Measurements from ENCODE around the gene CPNE4.

CPNE4 gene

DNA sequence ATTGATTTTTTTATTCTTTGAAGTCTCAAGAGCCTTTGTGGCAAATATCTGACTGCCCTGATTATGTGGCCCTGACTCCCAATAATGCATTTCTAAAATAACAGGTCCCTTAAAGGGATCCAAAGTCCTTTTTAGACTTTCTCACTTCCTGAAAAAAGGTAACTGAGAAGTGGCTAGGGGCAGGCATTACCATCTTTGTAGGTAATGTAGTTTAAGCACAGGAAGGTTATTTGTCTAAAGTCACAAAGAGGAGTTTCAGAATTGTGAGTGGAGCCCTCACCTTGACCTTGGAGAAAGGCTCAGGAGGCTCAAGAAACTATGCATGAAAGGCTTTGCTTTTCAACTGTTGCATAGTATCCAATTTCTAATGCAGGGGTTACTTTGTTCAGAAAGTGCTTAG lies 389.2 kb downstream of the CPNE4 start:
- Histone ChIP-seq H3K27me3 (replicated peaks; ENCODE audit: insufficient read depth, low read length) (no peaks in the 10 kb centered on the region), H3K36me3 (replicated peaks; ENCODE audit: insufficient read depth, low read length) (no peaks in the 10 kb centered on the region), H3K4me2 (ENCODE audit: low read depth, low read length) (no peak overlapping the region)

DNA sequence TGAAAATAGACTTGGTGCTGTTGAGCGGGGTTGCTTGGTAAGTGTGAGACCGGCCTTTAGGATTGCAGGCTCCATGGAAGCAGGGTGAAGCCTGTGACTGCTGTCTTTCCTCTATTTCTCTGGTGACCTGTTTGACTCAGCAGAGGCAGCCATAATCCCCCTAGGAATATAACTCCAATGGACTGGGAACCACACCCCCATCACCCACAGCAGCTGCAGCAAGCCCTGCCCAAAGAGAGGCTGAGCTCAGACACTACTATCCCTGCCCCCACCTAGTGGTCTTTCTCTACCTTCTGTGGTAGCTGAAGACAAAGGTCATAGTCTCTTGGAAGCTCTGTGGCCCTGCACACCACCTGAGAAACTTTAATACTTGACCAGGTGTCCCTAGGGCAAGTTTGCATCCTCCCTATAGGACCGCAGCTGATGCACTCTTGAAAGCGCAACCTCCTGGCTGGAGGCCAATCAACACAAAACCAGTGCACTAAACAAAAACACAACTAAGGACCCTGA lies 398.5 kb downstream of the CPNE4 start:
- Histone ChIP-seq H3K9me3 (replicated peaks; ENCODE audit: insufficient read depth, low read length) (no peaks in the 10 kb centered on the region), H4K20me1 (ENCODE audit: insufficient read depth, low read length) (no peaks in the 10 kb centered on the region), H3K4me2 (ENCODE audit: low read depth, low read length) (no peak overlapping the region), H3K9ac (ENCODE audit: low read length) (no peak overlapping the region), H3K27ac (ENCODE audit: low read length) (no peak overlapping the region), H2AFZ (ENCODE audit: low read length) (no peak overlapping the region), H3K27me3 (replicated peaks; ENCODE audit: insufficient read depth, low read length) (no peaks in the 10 kb centered on the region), H3K36me3 (replicated peaks; ENCODE audit: insufficient read depth, low read length) (no peaks in the 10 kb centered on the region), H3K4me1 (ENCODE audit: low read length) (no peaks in the 10 kb centered on the region), H3K4me3 (ENCODE audit: low read length) (no peak overlapping the region), H3K9me2 (replicated peaks; ENCODE audit: insufficient read depth, low read length) (no peaks in the 10 kb centered on the region), H3K79me2 (ENCODE audit: low read length) (no peaks in the 10 kb centered on the region), H3F3A (ENCODE audit: insufficient read depth, low read length) (no peaks in the 10 kb centered on the region)
- no peak for DNase-seq
- TF ChIP-seq EZH2 (optimal IDR thresholded peaks at IDR 0.05; ENCODE audit: low read depth, low read length): no peak
- no peak for TF ChIP-seq EZH2phosphoT487 (IDR thresholded peaks at IDR 0.05; ENCODE audit: low read length)
- TF ChIP-seq, protein P1, sequence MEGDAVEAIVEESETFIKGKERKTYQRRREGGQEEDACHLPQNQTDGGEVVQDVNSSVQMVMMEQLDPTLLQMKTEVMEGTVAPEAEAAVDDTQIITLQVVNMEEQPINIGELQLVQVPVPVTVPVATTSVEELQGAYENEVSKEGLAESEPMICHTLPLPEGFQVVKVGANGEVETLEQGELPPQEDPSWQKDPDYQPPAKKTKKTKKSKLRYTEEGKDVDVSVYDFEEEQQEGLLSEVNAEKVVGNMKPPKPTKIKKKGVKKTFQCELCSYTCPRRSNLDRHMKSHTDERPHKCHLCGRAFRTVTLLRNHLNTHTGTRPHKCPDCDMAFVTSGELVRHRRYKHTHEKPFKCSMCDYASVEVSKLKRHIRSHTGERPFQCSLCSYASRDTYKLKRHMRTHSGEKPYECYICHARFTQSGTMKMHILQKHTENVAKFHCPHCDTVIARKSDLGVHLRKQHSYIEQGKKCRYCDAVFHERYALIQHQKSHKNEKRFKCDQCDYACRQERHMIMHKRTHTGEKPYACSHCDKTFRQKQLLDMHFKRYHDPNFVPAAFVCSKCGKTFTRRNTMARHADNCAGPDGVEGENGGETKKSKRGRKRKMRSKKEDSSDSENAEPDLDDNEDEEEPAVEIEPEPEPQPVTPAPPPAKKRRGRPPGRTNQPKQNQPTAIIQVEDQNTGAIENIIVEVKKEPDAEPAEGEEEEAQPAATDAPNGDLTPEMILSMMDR (IDR thresholded peaks at IDR 0.05; ENCODE audit: low read length): no peak

More for the DNA sequence above, 389.2 kb downstream of the CPNE4 start:
- DNase-seq: peak; percentile 27
- no peaks in the 10 kb centered on the region for H3K9me3 ChIP-seq (replicated peaks; ENCODE audit: insufficient read depth, low read length)
- no peaks in the 10 kb centered on the region for H4K20me1 ChIP-seq (ENCODE audit: insufficient read depth, low read length)
- H3K4me3 ChIP-seq (ENCODE audit: low read length): no peak overlapping the region
- H2AFZ ChIP-seq (ENCODE audit: low read length): no peak overlapping the region
- no peak overlapping the region for H3K27ac ChIP-seq (ENCODE audit: low read length)
- H3K9ac ChIP-seq (ENCODE audit: low read length): no peak overlapping the region
- H3K79me2 ChIP-seq (ENCODE audit: low read length): no peaks in the 10 kb centered on the region
- TF ChIP-seq EZH2 (optimal IDR thresholded peaks at IDR 0.05; ENCODE audit: low read depth, low read length) (no peak), EZH2phosphoT487 (IDR thresholded peaks at IDR 0.05; ENCODE audit: low read length) (no peak)
- TF ChIP-seq, protein P1 (IDR thresholded peaks at IDR 0.05; ENCODE audit: low read length): no peak
- H3K4me1 ChIP-seq (ENCODE audit: low read length): no peaks in the 10 kb centered on the region
- no peaks in the 10 kb centered on the region for H3K9me2 ChIP-seq (replicated peaks; ENCODE audit: insufficient read depth, low read length)
- H3F3A ChIP-seq (ENCODE audit: insufficient read depth, low read length): no peaks in the 10 kb centered on the region

DNA sequence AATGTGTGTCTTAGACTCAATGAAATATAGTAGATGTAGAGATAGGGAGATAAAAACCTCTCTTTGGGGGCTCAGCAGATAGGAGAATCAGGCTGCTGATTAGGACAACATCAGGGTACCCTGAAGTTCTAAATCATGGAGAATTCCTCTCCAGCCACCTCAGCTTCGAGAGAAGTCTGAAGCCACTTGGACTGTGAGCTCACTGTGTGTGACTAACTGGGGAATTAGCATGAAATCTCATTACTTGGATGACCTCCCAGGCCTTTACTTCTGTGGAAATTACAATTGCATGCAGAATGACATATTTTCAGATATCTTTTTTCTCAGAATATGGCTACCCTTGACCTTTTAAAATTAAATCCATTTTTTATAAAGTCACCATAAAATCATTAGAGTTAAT lies 404.0 kb downstream of the CPNE4 start:
- H3K27me3 ChIP-seq (replicated peaks; ENCODE audit: insufficient read depth, low read length): no peaks in the 10 kb centered on the region
- H3K36me3 ChIP-seq (replicated peaks; ENCODE audit: insufficient read depth, low read length): no peaks in the 10 kb centered on the region
- H3K27ac ChIP-seq (ENCODE audit: low read length): no peak overlapping the region
- no peak overlapping the region for H2AFZ ChIP-seq (ENCODE audit: low read length)
- H4K20me1 ChIP-seq (ENCODE audit: insufficient read depth, low read length): no peaks in the 10 kb centered on the region
- TF ChIP-seq, protein P1 (IDR thresholded peaks at IDR 0.05; ENCODE audit: low read length): no peak
- TF ChIP-seq EZH2phosphoT487 (IDR thresholded peaks at IDR 0.05; ENCODE audit: low read length): no peak
- TF ChIP-seq EZH2 (optimal IDR thresholded peaks at IDR 0.05; ENCODE audit: low read depth, low read length): no peak
- H3K4me2 ChIP-seq (ENCODE audit: low read depth, low read length): no peak overlapping the region
- H3F3A ChIP-seq (ENCODE audit: insufficient read depth, low read length): no peaks in the 10 kb centered on the region
- no peaks in the 10 kb centered on the region for H3K79me2 ChIP-seq (ENCODE audit: low read length)
- no peak overlapping the region for H3K4me3 ChIP-seq (ENCODE audit: low read length)
- no peaks in the 10 kb centered on the region for H3K4me1 ChIP-seq (ENCODE audit: low read length)
- no peaks in the 10 kb centered on the region for H3K9me2 ChIP-seq (replicated peaks; ENCODE audit: insufficient read depth, low read length)
- DNase-seq: no peak
- no peak overlapping the region for H3K9ac ChIP-seq (ENCODE audit: low read length)
- H3K9me3 ChIP-seq (replicated peaks; ENCODE audit: insufficient read depth, low read length): no peaks in the 10 kb centered on the region
